Mucosa of descending colon (tissue), 3 donors: Measurements from ENCODE around the gene DAAM2. TPM values are rescaled to one million over a fixed set of nuclear protein-coding genes. Genes with fewer than 3 reads are reported as not detected.

Experiments used
- ATAC-seq: fragments of 200-7000 bp; cut with Tn5 transposase; one replicate; pipeline ENCODE4 v1.9.1; 2020; ENCODE audit warnings: mild to moderate bottlenecking, moderate library complexity
- DNase-seq, 3 donors: peaks; one replicate each; pipeline ENCODE4 v3.0.0-alpha.2; 2020
- H3K36me3 ChIP-seq: fragments of 200-600 bp; one replicate; pipeline ENCODE4 v1.8.0; 2021; ENCODE audit warnings: low read depth, mild to moderate bottlenecking
- H3K4me1 ChIP-seq: fragments of 200-600 bp; one replicate; pipeline ENCODE4 v1.8.0; 2021; ENCODE audit warnings: low read depth, mild to moderate bottlenecking
- H3K4me3 ChIP-seq: fragments of 200-600 bp; one replicate; pipeline ENCODE4 v1.8.0; 2021; ENCODE audit warnings: mild to moderate bottlenecking
- H3K9me3 ChIP-seq: fragments of 200-600 bp; one replicate; pipeline ENCODE4 v1.8.0; 2021; ENCODE audit warnings: mild to moderate bottlenecking
- intact Hi-C, 2 donors: fragments of 100-400 bp; cut with DNase I in 1 of 2; cut with micrococcal nuclease in 1 of 2; formaldehyde crosslinking; loops; one replicate each; pipeline versions ENCODE4 v1.11.0 to v1.11.1; 2022; cut with DNase I, micrococcal nuclease
- total RNA-seq, 3 donors: library from RNA; stranded (reverse); fragmentation: NEBNext Ultra II Directional in 2 of 3; extraction: Animal tissue kit (Norgen Biotek cat#: 25700) in 2 of 3; gene quantifications; one replicate each; pipeline versions ENCODE4 v1.2.1 to v1.2.4, GENCODE V29; 2021 to 2023
- TF ChIP-seq, protein P1 (sequence below): fragments of 200-600 bp; IDR thresholded peaks from one replicate; pipeline ENCODE4 v1.8.0; 2022; ENCODE audit warnings: antibody characterized with exemption, mild to moderate bottlenecking
- donor health status: DM: no; HTN: no; CAD: no; lungs with moderate emphysema.
- donor health status: DM: no; HTN: no; CAD: no.
- donor health status: DM: no; HTN: yes; CAD: no.

The DAAM2 gene
- total RNA-seq, 3 donors from 2014 or later: 6.1 to 27.8 (median 9.1) TPM

DNA sequence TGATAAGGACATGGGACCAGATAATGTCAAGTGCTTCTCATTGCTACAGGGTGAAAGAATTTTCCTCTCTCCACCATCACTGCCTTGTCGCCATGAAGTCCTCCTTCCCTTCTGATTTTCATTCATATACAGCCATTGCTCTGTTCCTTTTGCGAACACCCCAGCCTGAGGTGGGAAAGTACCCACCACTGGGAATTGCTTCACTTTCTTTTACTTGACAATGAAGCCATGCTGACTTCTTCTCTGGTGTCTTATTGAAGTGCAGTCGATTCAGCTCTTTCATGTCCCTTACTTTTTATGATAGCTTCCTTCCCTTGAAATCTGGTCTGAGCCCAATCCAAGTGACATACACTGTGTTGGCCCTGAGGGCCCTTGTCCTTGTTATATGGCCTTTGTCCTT lies 16.2 kb downstream of the DAAM2 start:
- TF ChIP-seq, protein P1, sequence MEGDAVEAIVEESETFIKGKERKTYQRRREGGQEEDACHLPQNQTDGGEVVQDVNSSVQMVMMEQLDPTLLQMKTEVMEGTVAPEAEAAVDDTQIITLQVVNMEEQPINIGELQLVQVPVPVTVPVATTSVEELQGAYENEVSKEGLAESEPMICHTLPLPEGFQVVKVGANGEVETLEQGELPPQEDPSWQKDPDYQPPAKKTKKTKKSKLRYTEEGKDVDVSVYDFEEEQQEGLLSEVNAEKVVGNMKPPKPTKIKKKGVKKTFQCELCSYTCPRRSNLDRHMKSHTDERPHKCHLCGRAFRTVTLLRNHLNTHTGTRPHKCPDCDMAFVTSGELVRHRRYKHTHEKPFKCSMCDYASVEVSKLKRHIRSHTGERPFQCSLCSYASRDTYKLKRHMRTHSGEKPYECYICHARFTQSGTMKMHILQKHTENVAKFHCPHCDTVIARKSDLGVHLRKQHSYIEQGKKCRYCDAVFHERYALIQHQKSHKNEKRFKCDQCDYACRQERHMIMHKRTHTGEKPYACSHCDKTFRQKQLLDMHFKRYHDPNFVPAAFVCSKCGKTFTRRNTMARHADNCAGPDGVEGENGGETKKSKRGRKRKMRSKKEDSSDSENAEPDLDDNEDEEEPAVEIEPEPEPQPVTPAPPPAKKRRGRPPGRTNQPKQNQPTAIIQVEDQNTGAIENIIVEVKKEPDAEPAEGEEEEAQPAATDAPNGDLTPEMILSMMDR: no peak
- Histone ChIP-seq H3K4me1 (no peaks in the 10 kb centered on the region), H3K36me3 (no peaks in the 10 kb centered on the region), H3K4me3 (no peak overlapping the region), H3K9me3 (no peaks in the 10 kb centered on the region)
- no peak for ATAC-seq
- DNase-seq: no peak
- intact Hi-C loops: no loop called here

GRCh38 chr6:39808964-39809363 lies 16.8 kb downstream of the DAAM2 start:
- no peak overlapping the region for H3K4me3 ChIP-seq
- TF ChIP-seq, protein P1: no peak
- intact Hi-C loops: no loop called here
- no peaks in the 10 kb centered on the region for H3K9me3 ChIP-seq
- H3K4me1 ChIP-seq: no peaks in the 10 kb centered on the region
- no peak for ATAC-seq
- DNase-seq: no peak
- no peaks in the 10 kb centered on the region for H3K36me3 ChIP-seq

DNA sequence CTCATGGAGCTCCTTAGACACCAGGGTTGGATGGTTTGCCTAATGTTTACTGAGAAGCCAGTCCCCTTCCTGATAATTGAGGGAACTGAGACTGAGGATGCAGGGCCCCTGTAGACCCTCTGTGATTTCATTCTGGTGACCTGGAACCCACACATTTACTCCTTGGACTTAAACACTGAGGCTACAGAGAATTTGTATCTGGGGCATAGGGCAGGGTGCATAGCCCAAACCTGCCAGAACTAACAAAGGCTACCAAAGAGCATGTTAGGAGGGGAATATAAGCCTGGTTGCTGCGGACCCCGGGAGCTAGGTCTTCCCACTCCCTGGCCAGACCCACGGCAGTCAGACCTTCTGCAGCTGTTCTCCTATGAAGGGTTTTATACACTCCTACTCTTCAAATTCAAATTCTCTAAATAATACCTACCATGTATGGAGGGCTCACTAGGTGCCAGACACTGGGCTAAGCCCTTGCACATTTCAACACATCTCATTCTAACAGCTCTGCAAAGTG lies 19.7 kb downstream of the DAAM2 start:
- intact Hi-C loops: no loop called here
- Histone ChIP-seq H3K9me3 (no peaks in the 10 kb centered on the region), H3K4me3 (no peak overlapping the region), H3K4me1 (no peaks in the 10 kb centered on the region), H3K36me3 (no peaks in the 10 kb centered on the region)
- TF ChIP-seq, protein P1: no peak
- DNase-seq (no peak), ATAC-seq (no peak)

- no peak overlapping the region for H3K4me3 ChIP-seq
- ATAC-seq (no peak), DNase-seq (no peak)
- no peaks in the 10 kb centered on the region for H3K36me3 ChIP-seq
- TF ChIP-seq, protein P1: no peak
- H3K4me1 ChIP-seq: no peaks in the 10 kb centered on the region
- no peaks in the 10 kb centered on the region for H3K9me3 ChIP-seq
- intact Hi-C loops: no loop called here
Observed at GRCh38 chr6:39812496-39812852, 20.3 kb downstream of the DAAM2 start.

DNA sequence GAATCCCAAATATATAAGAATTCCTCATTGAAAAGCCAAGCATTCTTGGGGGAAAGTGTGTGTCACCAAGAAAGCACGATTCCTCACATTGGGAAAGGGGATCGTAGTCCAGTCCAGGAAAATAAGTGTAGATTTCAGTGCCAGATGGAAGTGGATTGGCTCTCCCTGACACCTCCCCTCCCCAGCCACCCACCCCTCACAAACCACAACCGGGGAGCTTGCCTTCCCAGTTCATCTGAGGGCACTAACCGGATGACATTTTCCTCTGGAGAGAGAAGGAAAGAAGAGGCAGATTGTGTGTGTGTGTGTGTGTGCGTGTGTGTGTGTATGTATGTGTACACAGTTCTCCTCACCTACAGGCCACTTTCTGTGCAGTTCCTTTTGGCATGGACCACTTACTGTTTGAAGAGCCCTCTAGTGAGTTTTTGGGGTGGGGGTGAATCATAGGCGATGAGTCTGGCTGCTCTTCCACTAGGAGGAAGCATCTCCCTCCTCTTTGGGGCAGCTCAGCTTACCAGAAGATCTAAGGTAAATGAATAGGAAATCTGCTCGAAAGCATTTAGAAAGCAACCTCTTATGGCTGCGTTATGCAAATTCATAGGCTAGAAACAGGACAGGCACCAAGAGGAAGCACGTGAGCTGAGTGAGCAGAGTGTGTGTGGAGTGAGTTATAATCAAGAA lies 20.8 kb downstream of the DAAM2 start:
- H3K4me1 ChIP-seq: no peaks in the 10 kb centered on the region

More for the DNA sequence above, 20.8 kb downstream of the DAAM2 start:
- ATAC-seq (peak; percentile 38), DNase-seq (no peak)
- intact Hi-C loops: no loop called here
- Histone ChIP-seq H3K36me3 (no peaks in the 10 kb centered on the region), H3K9me3 (no peaks in the 10 kb centered on the region), H3K4me3 (no peak overlapping the region)
- TF ChIP-seq, protein P1: no peak
